Umbilical cord (tissue), 2 donors: Measurements from ENCODE around the gene SH2D3C. TPM values are rescaled to one million over a fixed set of nuclear protein-coding genes. Genes with fewer than 3 reads are reported as not detected.
"Not testable (repeated sequence)": the region's sequence is repeated elsewhere in the genome, so short reads cannot be mapped to it uniquely, and the experiment has no call there.

Experiments
- DNase-seq: peaks from one replicate; pipeline ENCODE4 v3.0.0-alpha.2; 2015; ENCODE audit warnings: low spot score
- total RNA-seq: library from RNA; depleted of rRNA; stranded (reverse); fragments of >200 nt; gene quantifications from one replicate; pipeline ENCODE4 v1.2.3, GENCODE V29; 2014; ENCODE audit warnings: low replicate concordance; ENCODE audit not compliant: insufficient read depth

SH2D3C gene
- total RNA-seq, 1 donor from 2014 or later = 4.6 TPM

- peak; percentile 88 for DNase-seq
Measured at GRCh38 chr9:127785023-127785932, 6.8 kb upstream of the SH2D3C start.

GRCh38 chr9:127783111-127784008 lies 4.9 kb upstream of the SH2D3C start:
- DNase-seq = no peak

GRCh38 chr9:127781806-127782205 lies 3.3 kb upstream of the SH2D3C start:
- DNase-seq = no peak

- DNase-seq = not testable (repeated sequence)
Measured at GRCh38 chr9:127780909-127781308, 2.4 kb upstream of the SH2D3C start.

- no peak for DNase-seq
Measured at GRCh38 chr9:127780126-127780885, 1.8 kb upstream of the SH2D3C start.

- no peak for DNase-seq
Measured at GRCh38 chr9:127779136-127779981, 893 bp upstream of the SH2D3C start.

- no peak for DNase-seq
Measured at GRCh38 chr9:127777368-127777980, 992 bp downstream of the SH2D3C start.

GRCh38 chr9:127776924-127777289 lies 1.6 kb downstream of the SH2D3C start:
- no peak for DNase-seq

- DNase-seq = no peak
Measured at GRCh38 chr9:127776195-127776923, 2.1 kb downstream of the SH2D3C start.

GRCh38 chr9:127773981-127774380 lies 4.5 kb downstream of the SH2D3C start:
- no peak for DNase-seq

GRCh38 chr9:127773272-127773671 lies 5.2 kb downstream of the SH2D3C start:
- no peak for DNase-seq

- DNase-seq = no peak
Measured at GRCh38 chr9:127772603-127773002, 5.9 kb downstream of the SH2D3C start.

- DNase-seq = no peak
Measured at GRCh38 chr9:127771570-127772189, 6.8 kb downstream of the SH2D3C start.

- peak; percentile 98 for DNase-seq
Measured at GRCh38 chr9:127770905-127771569, 7.4 kb downstream of the SH2D3C start.

- no peak for DNase-seq
Measured at GRCh38 chr9:127770583-127770904, 7.9 kb downstream of the SH2D3C start.

- DNase-seq = no peak
Measured at GRCh38 chr9:127769929-127770582, 8.4 kb downstream of the SH2D3C start.

- no peak for DNase-seq
Measured at GRCh38 chr9:127769101-127769500, 9.4 kb downstream of the SH2D3C start.

GRCh38 chr9:127768698-127769097 lies 9.8 kb downstream of the SH2D3C start:
- DNase-seq = no peak
